ENCODE results near the gene RTF1. TPM values are rescaled to one million over a fixed set of nuclear protein-coding genes. Genes with fewer than 3 reads are reported as not detected.

RTF1 gene
- total and polyA plus RNA-seq, 2 donors (not counting 3 experiments of a cell fraction or from before 2014, with no cell fraction given) = 19.2 to 40.6 TPM

DNA sequence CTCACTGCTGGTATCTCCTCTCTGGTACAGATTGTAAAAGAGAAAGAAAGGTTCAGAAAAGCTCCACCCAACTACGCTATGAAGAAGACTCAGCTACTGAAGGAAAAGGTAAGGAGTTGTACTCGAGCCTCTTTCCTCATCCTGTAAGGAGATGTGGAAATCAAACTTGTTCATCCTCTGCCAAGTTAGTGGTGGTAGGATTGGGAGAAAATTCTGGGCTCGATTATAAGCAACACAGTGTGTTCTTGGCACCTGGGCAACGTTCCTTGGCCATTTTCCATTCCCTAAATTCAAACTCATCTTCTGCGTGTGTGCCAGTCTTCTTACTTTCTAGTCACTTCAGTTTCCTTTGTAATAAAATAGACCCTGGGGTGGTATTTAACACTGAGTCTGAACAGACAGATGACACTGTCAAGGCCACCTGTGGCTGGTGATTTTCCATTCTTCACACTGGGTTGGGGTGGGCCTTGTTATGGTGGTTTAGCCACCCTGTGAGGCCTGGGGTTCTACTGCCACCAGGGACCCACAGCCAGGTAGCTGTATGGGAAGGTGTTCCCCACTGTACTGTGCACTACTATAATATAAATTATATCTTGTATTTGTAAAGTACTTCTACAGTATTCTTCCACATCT is 59.6 kb downstream of the RTF1 start:
- Histone ChIP-seq H3K27me3 (ENCODE audit: control insufficient read depth in 2 of 2, insufficient read depth in 2 of 2, low read length in 2 of 2) (no peaks in the 10 kb centered on the region), H3K9ac (replicated peaks; ENCODE audit: extremely low read depth, insufficient read depth, low read length) (no peak overlapping the region), H2AFZ (ENCODE audit: low read depth, low read length) (no peak overlapping the region), H3K4me2 (ENCODE audit: insufficient read depth, low read length) (no peak overlapping the region), H3K4me1 (ENCODE audit: control insufficient read depth, extremely low read depth, insufficient read depth, low read length) (no peaks in the 10 kb centered on the region), H3K27ac (ENCODE audit: insufficient read depth, low read depth, low read length) (no peak overlapping the region), H3K9me3 (replicated peaks; ENCODE audit: control insufficient read depth, insufficient read depth, low read length) (no peaks in the 10 kb centered on the region), H3K36me3 (ENCODE audit: control insufficient read depth in 2 of 2, extremely low read depth in 1 of 2, insufficient read depth in 2 of 2, low read length in 2 of 2) (peaks cover 30 to 52% of the 10 kb centered on the region in 2 experiments), H4K20me1 (replicated peaks; ENCODE audit: control insufficient read depth, extremely low read depth, insufficient read depth, low read length) (no peaks in the 10 kb centered on the region), H3K79me2 (ENCODE audit: control insufficient read depth, insufficient read depth, low read length) (no peaks in the 10 kb centered on the region), H3K9me1 (replicated peaks; ENCODE audit: control insufficient read depth, extremely low read depth, insufficient read depth, low read length) (no peaks in the 10 kb centered on the region), H3K4me3 (replicated peaks in 1 of 3; ENCODE audit: insufficient read depth in 1 of 3, low read depth in 1 of 3, low read length in 3 of 3) (no peak overlapping the region)
- dilution Hi-C loops (cut with MboI; ENCODE audit: extremely low pct_ligation_motif_present, low sequenced_read_pairs) (no loop called here), intact Hi-C loops (cut with micrococcal nuclease) (no loop called here)
- BruUV-seq (replicated peaks) = no TSS peak
- CTCF ChIA-PET = interaction anchor here (2.1 kb wide), 1 partner anchor 11 kb away, joined by 14 read pairs; no protein-coding TSS in a partner anchor
- DNase-seq (ENCODE audit: low read depth, low spot score) (no peak), FAIRE-seq (no peak)
- TF ChIP-seq EZH2 (IDR thresholded peaks at IDR 0.05; ENCODE audit: borderline replicate concordance, low read depth, low read length, severe bottlenecking) = no peak
- TF ChIP-seq, protein P1, sequence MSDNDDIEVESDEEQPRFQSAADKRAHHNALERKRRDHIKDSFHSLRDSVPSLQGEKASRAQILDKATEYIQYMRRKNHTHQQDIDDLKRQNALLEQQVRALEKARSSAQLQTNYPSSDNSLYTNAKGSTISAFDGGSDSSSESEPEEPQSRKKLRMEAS (IDR thresholded peaks at IDR 0.05; ENCODE audit: insufficient read depth, insufficient read length) = no peak
- no peak for TF ChIP-seq JUN (IDR thresholded peaks at IDR 0.05; ENCODE audit: borderline replicate concordance, insufficient read depth, insufficient read length, low read depth)
- TF ChIP-seq GATA2 (IDR thresholded peaks at IDR 0.05; ENCODE audit: insufficient read depth, insufficient read length, low read depth, low read length) = no peak
- TF ChIP-seq, protein P2, sequence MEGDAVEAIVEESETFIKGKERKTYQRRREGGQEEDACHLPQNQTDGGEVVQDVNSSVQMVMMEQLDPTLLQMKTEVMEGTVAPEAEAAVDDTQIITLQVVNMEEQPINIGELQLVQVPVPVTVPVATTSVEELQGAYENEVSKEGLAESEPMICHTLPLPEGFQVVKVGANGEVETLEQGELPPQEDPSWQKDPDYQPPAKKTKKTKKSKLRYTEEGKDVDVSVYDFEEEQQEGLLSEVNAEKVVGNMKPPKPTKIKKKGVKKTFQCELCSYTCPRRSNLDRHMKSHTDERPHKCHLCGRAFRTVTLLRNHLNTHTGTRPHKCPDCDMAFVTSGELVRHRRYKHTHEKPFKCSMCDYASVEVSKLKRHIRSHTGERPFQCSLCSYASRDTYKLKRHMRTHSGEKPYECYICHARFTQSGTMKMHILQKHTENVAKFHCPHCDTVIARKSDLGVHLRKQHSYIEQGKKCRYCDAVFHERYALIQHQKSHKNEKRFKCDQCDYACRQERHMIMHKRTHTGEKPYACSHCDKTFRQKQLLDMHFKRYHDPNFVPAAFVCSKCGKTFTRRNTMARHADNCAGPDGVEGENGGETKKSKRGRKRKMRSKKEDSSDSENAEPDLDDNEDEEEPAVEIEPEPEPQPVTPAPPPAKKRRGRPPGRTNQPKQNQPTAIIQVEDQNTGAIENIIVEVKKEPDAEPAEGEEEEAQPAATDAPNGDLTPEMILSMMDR (IDR thresholded peaks at IDR 0.05; ENCODE audit: extremely low read depth in 1 of 2, insufficient read depth in 1 of 2, low read depth in 1 of 2, low read length in 2 of 2) = no peak
- no peak for TF ChIP-seq POLR2A (IDR thresholded peaks at IDR 0.05; ENCODE audit: low read depth, low read length)
- TF ChIP-seq FOS (IDR thresholded peaks at IDR 0.05; ENCODE audit: borderline replicate concordance, insufficient read depth, low read length) = no peak
- TF ChIP-seq MYC (IDR thresholded peaks at IDR 0.05; ENCODE audit: low read depth, low read length) = no peak
- TF ChIP-seq POLR2AphosphoS5 (IDR thresholded peaks at IDR 0.05; ENCODE audit: insufficient read depth, low read depth, low read length) = no peak
- POLR2A ChIA-PET = no interaction called here

Measured in endothelial cell of umbilical vein (primary cell).